ENCODE measurements around the gene TERT.

TERT gene

DNA sequence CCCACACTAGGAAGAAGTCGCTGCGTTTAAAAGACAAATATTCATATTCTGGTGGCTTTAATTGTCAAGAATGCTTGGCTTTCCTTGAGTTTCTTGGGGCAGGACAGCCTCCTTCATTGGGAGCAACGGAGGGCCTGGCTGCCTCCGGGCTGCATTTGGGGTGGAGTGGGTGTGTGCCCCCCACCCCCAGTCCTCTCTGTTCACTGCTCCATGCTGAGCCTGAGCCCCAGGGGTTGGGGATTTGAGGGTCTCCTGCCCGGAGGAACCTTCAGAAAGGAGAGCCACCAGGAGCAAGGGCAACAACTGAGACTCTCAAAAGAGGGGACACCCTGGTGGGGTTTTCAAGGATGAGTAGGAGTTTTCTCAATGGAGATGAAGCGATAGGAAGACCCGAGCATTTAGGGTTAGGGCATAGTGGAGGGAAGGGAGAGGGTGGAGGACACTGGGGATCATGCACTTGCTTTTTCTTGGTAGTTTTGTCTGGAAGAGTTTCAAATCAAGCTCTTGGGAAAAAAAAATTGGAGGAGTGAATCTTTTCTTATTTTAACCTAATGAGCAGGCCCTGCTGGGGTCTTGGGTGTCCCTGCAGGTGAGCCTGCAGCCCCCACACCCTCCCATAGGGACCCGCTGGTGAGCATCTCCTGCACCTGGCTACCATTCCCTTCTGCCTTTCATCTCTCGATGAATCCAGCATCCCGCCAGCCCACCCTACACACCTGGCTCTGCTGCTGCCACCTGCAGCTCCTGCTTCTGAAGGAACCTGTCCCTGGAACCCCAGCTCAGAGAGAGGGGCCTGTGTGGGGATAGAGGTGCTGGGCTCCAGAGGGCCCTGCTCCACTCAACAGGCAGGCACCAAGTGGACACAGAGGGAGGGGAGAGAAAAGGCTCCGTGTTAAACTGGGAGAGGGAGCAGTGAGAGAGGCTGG lies 89.3 kb downstream of the TERT start:
- TF ChIP-seq CTCF (IDR thresholded peaks at IDR 0.05; ENCODE audit: insufficient read depth, low read depth, low read length, missing control alignments) = no peak
- H3K4me3 ChIP-seq (ENCODE audit: low read depth, low read length) = no peak overlapping the region
- no peak for DNase-seq (ENCODE audit: low read depth)

DNA sequence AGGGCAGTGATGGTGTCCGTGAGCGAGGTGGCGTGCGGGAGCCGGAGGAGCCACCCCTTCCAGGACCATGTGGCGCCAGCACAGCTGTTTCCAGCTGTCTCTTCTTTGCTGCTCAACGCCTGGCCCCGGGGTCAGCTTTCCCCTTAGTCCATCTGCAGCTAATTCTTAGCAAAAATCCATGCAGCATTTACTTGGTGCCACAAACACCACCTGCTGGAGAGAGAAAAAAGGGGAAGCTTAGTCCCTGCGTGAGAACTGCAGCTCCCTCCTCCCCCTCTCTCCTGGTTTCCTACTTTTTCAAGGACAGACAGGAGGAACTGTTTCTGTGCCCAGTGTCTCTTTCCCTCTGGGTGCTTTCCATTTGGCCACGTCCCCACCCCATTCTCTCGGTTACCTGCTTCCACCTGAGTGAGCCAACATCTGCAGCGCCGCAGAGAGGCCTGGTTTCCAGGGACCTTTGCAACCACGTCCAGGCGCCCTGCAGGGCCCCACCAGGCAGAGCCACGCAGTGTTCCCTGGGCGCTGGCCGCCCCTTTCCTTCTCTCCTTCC lies 90.1 kb downstream of the TERT start:
- TF ChIP-seq CTCF (IDR thresholded peaks at IDR 0.05; ENCODE audit: insufficient read depth, low read depth, low read length, missing control alignments) = no peak
- DNase-seq (ENCODE audit: low read depth) = no peak
- no peak overlapping the region for H3K4me3 ChIP-seq (ENCODE audit: low read depth, low read length)

DNA sequence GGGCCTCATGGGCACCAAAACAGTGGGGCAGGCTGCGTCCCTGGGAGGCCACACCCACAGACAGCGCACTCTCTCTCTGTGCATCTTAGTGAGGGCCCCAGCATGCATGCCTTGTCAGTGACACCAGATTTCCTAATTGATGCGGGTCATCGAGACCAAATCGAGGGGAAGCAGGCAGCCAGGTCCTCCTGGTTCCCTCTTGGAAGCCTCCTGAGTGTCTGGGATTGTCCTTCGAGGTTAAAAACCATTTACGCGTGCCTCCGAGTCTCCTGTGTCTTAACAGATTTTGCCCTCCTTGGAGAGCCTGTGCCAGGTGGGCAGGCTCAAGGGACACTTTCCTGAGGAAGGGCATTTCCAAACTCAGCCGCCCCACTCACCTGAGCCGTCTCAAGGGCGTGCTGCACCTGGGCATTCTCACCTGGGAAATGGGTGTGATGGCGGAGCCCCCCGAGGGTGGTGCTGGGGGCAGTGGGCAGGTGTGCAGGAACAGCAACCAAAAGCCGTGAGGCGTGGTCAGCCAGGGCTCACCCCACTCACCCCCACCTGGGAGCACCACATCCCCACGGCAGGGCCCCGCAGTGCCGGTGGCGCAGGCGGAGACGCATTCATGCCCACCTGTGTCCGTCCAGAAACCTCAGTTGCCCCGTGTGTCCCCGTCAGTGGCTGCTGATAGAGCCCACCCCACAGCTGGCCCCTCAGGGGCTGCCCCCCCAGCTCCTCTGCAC lies 90.7 kb downstream of the TERT start:
- no peak for TF ChIP-seq CTCF (IDR thresholded peaks at IDR 0.05; ENCODE audit: insufficient read depth, low read depth, low read length, missing control alignments)
- H3K4me3 ChIP-seq (ENCODE audit: low read depth, low read length) = no peak overlapping the region
- no peak for DNase-seq (ENCODE audit: low read depth)

GRCh38 chr5:1203311-1203967 lies 91.4 kb downstream of the TERT start:
- TF ChIP-seq CTCF (IDR thresholded peaks at IDR 0.05; ENCODE audit: insufficient read depth, low read depth, low read length, missing control alignments) = no peak
- no peak for DNase-seq (ENCODE audit: low read depth)
- H3K4me3 ChIP-seq (ENCODE audit: low read depth, low read length) = no peak overlapping the region

Data from GM12865 (cell line).